Measurements from ENCODE around the gene FARP1. TPM values are rescaled to one million over a fixed set of nuclear protein-coding genes. Genes with fewer than 3 reads are reported as not detected.

FARP1 gene
- polyA plus RNA-seq, 2 of the 4 experiments (the other 2 are of a cell fraction) = 9.4 to 13.0 TPM

GRCh38 chr13:98189841-98190505 is 47.1 kb downstream of the FARP1 start (continued):
- TF ChIP-seq REST (IDR thresholded peaks at IDR 0.05) (no peak), POLR2AphosphoS2 (conservative IDR thresholded peaks at IDR 0.05; ENCODE audit: low read length) (no peak), MAFK (IDR thresholded peaks at IDR 0.05; ENCODE audit: partially characterized antibody) (no peak)

GRCh38 chr13:98190889-98191444 is 48.1 kb downstream of the FARP1 start:
- H3K9me3 ChIP-seq = no peaks in the 10 kb centered on the region
- FAIRE-seq (no peak), DNase-seq (ENCODE audit: low read depth in 1 of 2, low spot score in 1 of 2) (no peak), ATAC-seq (no peak)
- CTCF ChIA-PET = no interaction called here
- no peak overlapping the region for H3K27ac ChIP-seq
- no peak for TF ChIP-seq CBX2 (IDR thresholded peaks at IDR 0.05; ENCODE audit: borderline replicate concordance, low read depth)
- TF ChIP-seq KDM5A (IDR thresholded peaks at IDR 0.05) = no peak
- no peak for TF ChIP-seq CEBPB (IDR thresholded peaks at IDR 0.05)
- no peak for TF ChIP-seq ZFP36 (IDR thresholded peaks at IDR 0.05; ENCODE audit: borderline replicate concordance, partially characterized antibody)
- TF ChIP-seq USF2 (IDR thresholded peaks at IDR 0.05) = no peak
- no peak for TF ChIP-seq FOSL2 (IDR thresholded peaks at IDR 0.05)
- TF ChIP-seq FOSL2 (CRISPR knock-in tag; IDR thresholded peaks at IDR 0.05) = no peak
- TF ChIP-seq GATA3 (IDR thresholded peaks at IDR 0.05; ENCODE audit: borderline replicate concordance) = no peak
- H3K4me1 ChIP-seq = 0 out of 3 replicates have a peak, but pooled peaks cover 4% of the 10 kb centered on the region
- POLR2A ChIA-PET = no interaction called here
- H3K4me3 ChIP-seq = no peak overlapping the region
- WGBS (ENCODE audit: missing lambda C conversion rate) = 84% methylated on average over 11 of the region's 11 CpGs
- no peak overlapping the region for H3K4me2 ChIP-seq

- TF ChIP-seq EP300 (IDR thresholded peaks at IDR 0.05) (no peak), SMC3 (IDR thresholded peaks at IDR 0.05) (no peak), E2F6 (IDR thresholded peaks at IDR 0.05; ENCODE audit: borderline replicate concordance, low read depth) (no peak), MAZ (IDR thresholded peaks at IDR 0.05; ENCODE audit: borderline replicate concordance, low read depth, low read length) (no peak), RCOR1 (IDR thresholded peaks at IDR 0.05; ENCODE audit: low read depth, low read length) (no peak), TP53 (CRISPR knock-in tag; IDR thresholded peaks at IDR 0.05) (no peak), ZNF302 (CRISPR knock-in tag; IDR thresholded peaks at IDR 0.05) (no peak), KDM5A (IDR thresholded peaks at IDR 0.05) (no peak), ESRRA (IDR thresholded peaks at IDR 0.05; ENCODE audit: borderline replicate concordance, low read length) (no peak), HMGXB4 (CRISPR knock-in tag; IDR thresholded peaks at IDR 0.05; ENCODE audit: borderline replicate concordance) (no peak), NPAS2 (CRISPR knock-in tag; IDR thresholded peaks at IDR 0.05; ENCODE audit: borderline replicate concordance) (no peak), HOXB13 (CRISPR knock-in tag; IDR thresholded peaks at IDR 0.05; ENCODE audit: low read depth) (no peak), FOSB (CRISPR knock-in tag; IDR thresholded peaks at IDR 0.05) (no peak), HDAC2 (IDR thresholded peaks at IDR 0.05) (no peak)
- Histone ChIP-seq H3K4me2 (no peak overlapping the region), H3K4me1 (0 out of 3 replicates have a peak, but pooled peaks cover 4% of the 10 kb centered on the region), H3K4me3 (no peak overlapping the region), H3K9me3 (no peaks in the 10 kb centered on the region), H3K27ac (no peak overlapping the region)
- ChIA-PET POLR2A (no interaction called here), CTCF (no interaction called here)
- no peak for ATAC-seq
- no peak for FAIRE-seq
- no peak for DNase-seq (ENCODE audit: low read depth in 1 of 2, low spot score in 1 of 2)
- WGBS (ENCODE audit: missing lambda C conversion rate) = 21% methylated on average over 2 of the region's 2 CpGs
Measured at GRCh38 chr13:98192008-98192407, 49.1 kb downstream of the FARP1 start.

Data from A549 (cell line).